Neural progenitor cell (in vitro differentiated cells): ENCODE results near the gene SLC6A18.

Experiments
- CTCF ChIP-seq: fragments of 200-600 bp; sonication (generic); IDR thresholded peaks from 2 replicates; pipeline ENCODE4 v1.5.1; 2017; ENCODE audit warnings: antibody characterized with exemption, mild to moderate bottlenecking
- EZH2 ChIP-seq: fragments of 200-600 bp; sonication (generic); IDR thresholded peaks from 2 replicates; pipeline ENCODE4 v1.6.1; 2017; ENCODE audit warnings: antibody characterized with exemption, mild to moderate bottlenecking, moderate library complexity

- TF ChIP-seq CTCF: no peak
- TF ChIP-seq EZH2: no peak
Measured at GRCh38 chr5:1278216-1278615, 53.0 kb downstream of the SLC6A18 start.
